ENCODE results near the gene KCNJ1. TPM values are rescaled to one million over a fixed set of nuclear protein-coding genes. Genes with fewer than 3 reads are reported as not detected.
A peak's percentile ranks its signal among the peaks of the same experiment; 100 is the strongest.

KCNJ1 gene
- total RNA-seq, 1 donor: not detected

- no peak overlapping the region for H2AFZ ChIP-seq (ENCODE audit: low read length)
- DNase-seq (ENCODE audit: insufficient read length, low spot score, missing footprints): no peak
- H3K27ac ChIP-seq (ENCODE audit: low read depth, low read length): no peak overlapping the region
- H3K27me3 ChIP-seq (ENCODE audit: insufficient read depth, low read length): peaks cover 4% of the 10 kb centered on the region
- no peaks in the 10 kb centered on the region for H3K79me2 ChIP-seq (ENCODE audit: insufficient read depth, low read length)
- no peak overlapping the region for H3K4me3 ChIP-seq (ENCODE audit: insufficient read depth, low read length)
- TF ChIP-seq CTCF (IDR thresholded peaks at IDR 0.05; ENCODE audit: extremely low read depth, low read depth, low read length): no peak
- no peaks in the 10 kb centered on the region for H3K9me3 ChIP-seq (ENCODE audit: low read depth, low read length)
- no peaks in the 10 kb centered on the region for H4K20me1 ChIP-seq (ENCODE audit: insufficient read depth, low read length)
- no peak overlapping the region for H3K4me2 ChIP-seq (ENCODE audit: insufficient read depth, low read length)
- H3K36me3 ChIP-seq (ENCODE audit: insufficient read depth, low read length): no peaks in the 10 kb centered on the region
- H3K4me1 ChIP-seq (ENCODE audit: insufficient read depth, low read length): no peaks in the 10 kb centered on the region
Measured at GRCh38 chr11:128835741-128836430, 31.2 kb downstream of the KCNJ1 start.

DNA sequence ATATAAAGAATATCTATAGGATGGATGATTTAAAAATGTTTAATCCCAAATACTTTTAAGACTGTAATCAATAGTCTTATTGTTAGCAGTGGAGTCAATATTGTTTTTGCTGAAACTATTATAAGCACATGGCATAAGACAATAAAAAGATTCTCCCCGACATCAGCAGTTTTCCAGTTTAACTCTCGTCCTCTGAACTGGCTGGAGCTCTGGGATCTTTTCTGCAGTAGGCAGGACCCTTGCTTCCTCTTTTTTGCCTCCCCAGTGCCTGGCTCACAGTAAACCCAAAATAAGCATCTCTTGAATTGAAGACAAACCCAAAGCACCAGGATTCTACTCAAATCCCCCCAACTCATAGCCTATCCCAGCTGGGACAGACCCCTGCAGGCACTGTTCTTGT is 32.9 kb downstream of the KCNJ1 start:
- Histone ChIP-seq H3K27ac (ENCODE audit: low read depth, low read length) (no peak overlapping the region), H3K4me2 (ENCODE audit: insufficient read depth, low read length) (no peak overlapping the region), H3K36me3 (ENCODE audit: insufficient read depth, low read length) (no peaks in the 10 kb centered on the region), H4K20me1 (ENCODE audit: insufficient read depth, low read length) (no peaks in the 10 kb centered on the region), H3K79me2 (ENCODE audit: insufficient read depth, low read length) (no peaks in the 10 kb centered on the region), H3K4me1 (ENCODE audit: insufficient read depth, low read length) (no peaks in the 10 kb centered on the region), H3K4me3 (ENCODE audit: insufficient read depth, low read length) (no peak overlapping the region), H2AFZ (ENCODE audit: low read length) (no peak overlapping the region), H3K27me3 (ENCODE audit: insufficient read depth, low read length) (peaks cover 4% of the 10 kb centered on the region), H3K9me3 (ENCODE audit: low read depth, low read length) (no peaks in the 10 kb centered on the region)
- no peak for DNase-seq (ENCODE audit: insufficient read length, low spot score, missing footprints)
- TF ChIP-seq CTCF (IDR thresholded peaks at IDR 0.05; ENCODE audit: extremely low read depth, low read depth, low read length): no peak

- TF ChIP-seq CTCF (IDR thresholded peaks at IDR 0.05; ENCODE audit: extremely low read depth, low read depth, low read length): no peak
- Histone ChIP-seq H3K4me1 (ENCODE audit: insufficient read depth, low read length) (peaks cover 10% of the 10 kb centered on the region), H3K4me3 (ENCODE audit: insufficient read depth, low read length) (no peak overlapping the region), H2AFZ (ENCODE audit: low read length) (no peak overlapping the region), H3K79me2 (ENCODE audit: insufficient read depth, low read length) (no peaks in the 10 kb centered on the region), H3K4me2 (ENCODE audit: insufficient read depth, low read length) (peak overlapping the region; percentile 14), H3K27me3 (ENCODE audit: insufficient read depth, low read length) (peaks cover 4% of the 10 kb centered on the region), H3K36me3 (ENCODE audit: insufficient read depth, low read length) (no peaks in the 10 kb centered on the region), H3K9me3 (ENCODE audit: low read depth, low read length) (no peaks in the 10 kb centered on the region), H4K20me1 (ENCODE audit: insufficient read depth, low read length) (no peaks in the 10 kb centered on the region), H3K27ac (ENCODE audit: low read depth, low read length) (no peak overlapping the region)
- DNase-seq (ENCODE audit: insufficient read length, low spot score, missing footprints): no peak
Measured at GRCh38 chr11:128832121-128832497, 35.0 kb downstream of the KCNJ1 start.

DNA sequence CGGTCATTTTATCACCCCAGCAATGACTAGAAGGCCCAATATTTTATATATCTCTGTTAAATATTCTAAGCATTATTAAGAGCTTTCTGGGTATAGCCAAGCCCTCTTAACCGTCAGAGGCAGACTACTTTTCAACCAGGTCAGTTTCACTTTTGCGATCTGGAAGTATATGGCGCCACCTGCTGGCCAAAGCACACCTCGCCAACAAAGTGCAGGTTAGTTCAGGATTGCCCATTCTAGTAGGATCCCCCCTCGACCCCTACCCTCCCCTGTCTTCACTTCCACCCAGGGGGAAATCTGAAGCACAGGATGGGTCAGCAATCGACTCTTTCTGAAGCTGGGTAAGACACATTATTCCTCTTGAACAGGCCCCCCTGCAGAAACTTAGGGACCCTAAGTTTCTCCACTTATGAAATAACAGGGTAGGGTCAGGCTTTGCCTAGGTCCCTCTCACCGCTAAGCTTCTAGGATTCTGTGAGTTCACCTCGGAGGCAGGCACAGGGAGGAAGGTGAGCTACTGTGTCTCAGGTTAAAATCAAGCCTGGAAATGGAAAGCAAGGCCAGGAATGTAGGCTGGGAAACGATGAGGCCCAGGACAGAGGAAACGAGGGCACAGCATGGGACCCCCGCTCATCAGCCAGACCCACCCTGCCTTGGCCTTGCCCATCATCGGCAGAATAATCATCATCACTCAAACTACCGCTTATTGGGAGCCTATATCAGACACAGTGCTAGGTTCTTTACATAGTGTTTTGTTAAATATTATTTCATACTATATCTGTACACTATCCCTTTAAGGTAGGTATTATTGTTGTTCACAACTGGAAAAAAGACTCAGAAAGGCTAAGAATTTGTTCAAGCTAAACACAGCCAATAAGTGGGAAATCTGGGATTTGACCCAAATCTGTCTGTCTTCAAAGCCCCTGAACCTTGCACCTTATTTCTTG is 35.6 kb downstream of the KCNJ1 start:
- TF ChIP-seq CTCF (IDR thresholded peaks at IDR 0.05; ENCODE audit: extremely low read depth, low read depth, low read length): peak; percentile 84
- peak; percentile 95 for DNase-seq (ENCODE audit: insufficient read length, low spot score, missing footprints)
- Histone ChIP-seq H3K4me3 (ENCODE audit: insufficient read depth, low read length) (no peak overlapping the region), H3K4me1 (ENCODE audit: insufficient read depth, low read length) (peaks cover 10% of the 10 kb centered on the region), H3K9me3 (ENCODE audit: low read depth, low read length) (no peaks in the 10 kb centered on the region), H3K36me3 (ENCODE audit: insufficient read depth, low read length) (no peaks in the 10 kb centered on the region), H4K20me1 (ENCODE audit: insufficient read depth, low read length) (no peaks in the 10 kb centered on the region), H3K4me2 (ENCODE audit: insufficient read depth, low read length) (peak overlapping the region; percentile 35), H3K27me3 (ENCODE audit: insufficient read depth, low read length) (peaks cover 4% of the 10 kb centered on the region), H3K27ac (ENCODE audit: low read depth, low read length) (peak overlapping the region; percentile 23), H3K79me2 (ENCODE audit: insufficient read depth, low read length) (no peaks in the 10 kb centered on the region), H2AFZ (ENCODE audit: low read length) (peak overlapping the region; percentile 7)
